Measurements from ENCODE around the gene POMP. TPM values are rescaled to one million over a fixed set of nuclear protein-coding genes. Genes with fewer than 3 reads are reported as not detected.

POMP gene
- total RNA-seq, 1 donor from 2014 or later = 108 TPM

GRCh38 chr13:28621449-28621848 is 37.5 kb upstream of the POMP start:
- Mint-ChIP-seq H3K27me3 (ENCODE audit: unreplicated experiment) (peaks cover 8% of the 10 kb centered on the region), H3K36me3 (ENCODE audit: low read depth, unreplicated experiment) (peaks cover 12% of the 10 kb centered on the region), H3K4me1 (ENCODE audit: unreplicated experiment) (peaks cover 46% of the 10 kb centered on the region), H3K4me3 (ENCODE audit: unreplicated experiment) (no peak overlapping the region), H3K27ac (ENCODE audit: unreplicated experiment) (no peak overlapping the region), H3K9me3 (ENCODE audit: unreplicated experiment) (no peaks in the 10 kb centered on the region)
- TF ChIP-seq CTCF (IDR thresholded peaks at IDR 0.05; ENCODE audit: unreplicated experiment) = no peak
- DNase-seq (ENCODE audit: low spot score) = no peak

GRCh38 chr13:28622286-28622685 is 36.6 kb upstream of the POMP start:
- peaks cover 49% of the 10 kb centered on the region for H3K4me1 Mint-ChIP-seq (ENCODE audit: unreplicated experiment)
- no peak for TF ChIP-seq CTCF (IDR thresholded peaks at IDR 0.05; ENCODE audit: unreplicated experiment)

GRCh38 chr13:28623782-28624706 is 34.9 kb upstream of the POMP start:
- Mint-ChIP-seq H3K4me1 (ENCODE audit: unreplicated experiment) (peaks cover 45% of the 10 kb centered on the region), H3K27ac (ENCODE audit: unreplicated experiment) (peak overlapping the region; percentile 76), H3K9me3 (ENCODE audit: unreplicated experiment) (no peaks in the 10 kb centered on the region), H3K27me3 (ENCODE audit: unreplicated experiment) (peaks cover 5% of the 10 kb centered on the region), H3K4me3 (ENCODE audit: unreplicated experiment) (peak overlapping the region; percentile 72), H3K36me3 (ENCODE audit: low read depth, unreplicated experiment) (peaks cover 12% of the 10 kb centered on the region)
- DNase-seq (ENCODE audit: low spot score) = no peak
- TF ChIP-seq CTCF (IDR thresholded peaks at IDR 0.05; ENCODE audit: unreplicated experiment) = no peak

More at GRCh38 chr13:28622286-28622685, 36.6 kb upstream of the POMP start:
- Mint-ChIP-seq H3K9me3 (ENCODE audit: unreplicated experiment) (no peaks in the 10 kb centered on the region), H3K27ac (ENCODE audit: unreplicated experiment) (no peak overlapping the region), H3K27me3 (ENCODE audit: unreplicated experiment) (peaks cover 5% of the 10 kb centered on the region), H3K36me3 (ENCODE audit: low read depth, unreplicated experiment) (peaks cover 12% of the 10 kb centered on the region), H3K4me3 (ENCODE audit: unreplicated experiment) (no peak overlapping the region)
- DNase-seq (ENCODE audit: low spot score) = no peak

- no peaks in the 10 kb centered on the region for H3K9me3 Mint-ChIP-seq (ENCODE audit: unreplicated experiment)
- DNase-seq (ENCODE audit: low spot score) = no peak
- peaks cover 45% of the 10 kb centered on the region for H3K4me1 Mint-ChIP-seq (ENCODE audit: unreplicated experiment)
- no peak for TF ChIP-seq CTCF (IDR thresholded peaks at IDR 0.05; ENCODE audit: unreplicated experiment)
- H3K27ac Mint-ChIP-seq (ENCODE audit: unreplicated experiment) = no peak overlapping the region
- H3K27me3 Mint-ChIP-seq (ENCODE audit: unreplicated experiment) = peaks cover 5% of the 10 kb centered on the region
- no peak overlapping the region for H3K4me3 Mint-ChIP-seq (ENCODE audit: unreplicated experiment)
- peaks cover 12% of the 10 kb centered on the region for H3K36me3 Mint-ChIP-seq (ENCODE audit: low read depth, unreplicated experiment)
These were observed 34.1 kb upstream of the POMP start for GRCh38 chr13:28624707-28625432.
